ENCODE results near the gene RTP2. TPM values are rescaled to one million over a fixed set of nuclear protein-coding genes. Genes with fewer than 3 reads are reported as not detected.

The RTP2 gene
- total RNA-seq, 1 experiment from 2014 or later: not detected

DNA sequence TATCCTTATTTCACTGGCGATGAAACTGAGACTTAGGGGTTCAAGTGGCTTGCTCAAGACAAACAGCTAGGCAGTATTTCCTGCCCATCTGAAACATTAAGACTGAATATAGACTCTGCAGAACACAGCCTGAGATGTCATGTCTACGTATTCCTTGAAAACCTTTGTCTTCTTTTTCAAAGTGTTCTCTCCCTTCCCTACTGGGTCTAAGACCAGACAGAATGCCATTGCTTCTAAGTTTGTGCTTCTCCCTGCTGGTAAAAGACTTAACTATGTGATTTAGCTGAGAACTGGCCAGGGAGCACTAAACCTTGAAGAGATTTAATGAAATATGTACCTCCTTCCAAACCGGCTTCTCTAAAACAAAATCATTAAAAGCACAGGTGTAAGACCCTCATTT is 33.0 kb upstream of the RTP2 start:
- Histone ChIP-seq H3K27me3 (replicated peaks) (no peaks in the 10 kb centered on the region), H3K4me1 (replicated peaks) (peaks cover 31% of the 10 kb centered on the region), H3K36me3 (peaks cover 23% of the 10 kb centered on the region), H3K4me3 (no peak overlapping the region), H3K27ac (no peak overlapping the region), H3K9me3 (replicated peaks) (no peaks in the 10 kb centered on the region)
- no peak for DNase-seq (ENCODE audit: low read depth in 1 of 2, low spot score in 2 of 2)

DNA sequence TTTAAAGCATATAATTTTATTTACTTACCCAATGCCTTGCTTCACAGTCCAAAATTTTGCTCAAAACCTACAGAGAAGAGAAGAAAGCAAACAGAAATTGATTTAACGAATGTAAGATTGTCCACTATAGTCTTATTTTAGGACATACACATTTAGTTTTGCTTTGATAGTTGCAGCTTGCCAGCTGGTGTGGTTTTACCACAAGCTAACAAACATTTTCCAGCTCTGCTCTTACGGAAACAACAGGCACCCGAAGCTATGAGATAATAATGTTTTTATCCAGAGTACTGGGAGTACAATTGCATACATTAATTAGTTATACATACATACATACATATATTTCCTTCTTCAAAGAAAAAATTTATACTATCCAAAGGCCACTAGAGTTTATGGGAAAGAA is 32.5 kb upstream of the RTP2 start:
- Histone ChIP-seq H3K27me3 (replicated peaks) (no peaks in the 10 kb centered on the region), H3K27ac (no peak overlapping the region), H3K36me3 (peaks cover 28% of the 10 kb centered on the region), H3K4me1 (replicated peaks) (peaks cover 27% of the 10 kb centered on the region), H3K9me3 (replicated peaks) (no peaks in the 10 kb centered on the region), H3K4me3 (no peak overlapping the region)
- no peak for DNase-seq (ENCODE audit: low read depth in 1 of 2, low spot score in 2 of 2)

DNA sequence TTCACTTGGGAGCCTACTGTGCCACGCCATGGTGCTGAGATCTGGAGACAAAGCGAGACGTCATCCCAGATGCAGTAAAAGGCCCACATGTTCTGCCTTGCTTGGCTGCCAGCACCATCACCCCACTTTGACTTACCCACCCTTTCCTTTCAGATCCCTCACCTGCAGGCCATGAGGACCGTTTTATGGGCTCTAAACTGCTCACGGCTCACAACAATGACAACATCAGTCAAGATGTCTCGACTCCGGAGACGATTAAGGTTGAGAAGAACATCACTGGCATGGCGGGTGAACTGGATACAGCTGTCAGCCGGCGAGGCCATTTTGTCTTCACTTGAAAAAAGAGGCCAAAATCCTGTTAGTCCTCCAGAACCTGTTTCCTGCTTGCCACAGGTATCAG is 31.0 kb upstream of the RTP2 start:
- H3K36me3 ChIP-seq: peaks cover 37% of the 10 kb centered on the region
- H3K4me3 ChIP-seq: no peak overlapping the region
- H3K4me1 ChIP-seq (replicated peaks): peaks cover 17% of the 10 kb centered on the region

DNA sequence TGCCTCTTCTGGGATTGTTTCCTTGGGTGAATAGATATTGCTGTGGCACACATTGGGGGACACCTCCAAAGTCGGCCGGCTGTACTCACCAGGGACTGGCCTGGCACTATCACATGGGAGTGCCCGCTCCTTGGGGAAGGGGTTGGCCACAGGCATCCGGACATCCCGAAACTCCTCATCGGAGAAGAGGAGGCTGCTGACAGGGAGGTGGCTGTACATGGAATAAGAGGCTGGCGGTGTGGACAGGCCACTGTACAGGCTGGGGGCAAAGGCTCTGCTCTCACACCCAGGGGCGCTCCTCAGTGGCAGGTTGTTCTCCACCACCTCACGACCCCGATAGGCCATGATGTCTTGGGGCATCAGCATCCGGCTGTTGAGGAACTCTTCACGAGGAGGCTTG is 27.2 kb upstream of the RTP2 start:
- no peak overlapping the region for H3K27ac ChIP-seq
- no peaks in the 10 kb centered on the region for H3K4me1 ChIP-seq (replicated peaks)
- H3K9me3 ChIP-seq (replicated peaks): no peaks in the 10 kb centered on the region
- H3K36me3 ChIP-seq: peaks cover 51% of the 10 kb centered on the region
- no peak for DNase-seq (ENCODE audit: low read depth in 1 of 2, low spot score in 2 of 2)
- no peak overlapping the region for H3K4me3 ChIP-seq
- no peaks in the 10 kb centered on the region for H3K27me3 ChIP-seq (replicated peaks)

More for the DNA sequence above, 31.0 kb upstream of the RTP2 start:
- H3K9me3 ChIP-seq (replicated peaks): no peaks in the 10 kb centered on the region
- no peaks in the 10 kb centered on the region for H3K27me3 ChIP-seq (replicated peaks)
- DNase-seq (ENCODE audit: low read depth in 1 of 2, low spot score in 2 of 2): no peak
- H3K27ac ChIP-seq: no peak overlapping the region

DNA sequence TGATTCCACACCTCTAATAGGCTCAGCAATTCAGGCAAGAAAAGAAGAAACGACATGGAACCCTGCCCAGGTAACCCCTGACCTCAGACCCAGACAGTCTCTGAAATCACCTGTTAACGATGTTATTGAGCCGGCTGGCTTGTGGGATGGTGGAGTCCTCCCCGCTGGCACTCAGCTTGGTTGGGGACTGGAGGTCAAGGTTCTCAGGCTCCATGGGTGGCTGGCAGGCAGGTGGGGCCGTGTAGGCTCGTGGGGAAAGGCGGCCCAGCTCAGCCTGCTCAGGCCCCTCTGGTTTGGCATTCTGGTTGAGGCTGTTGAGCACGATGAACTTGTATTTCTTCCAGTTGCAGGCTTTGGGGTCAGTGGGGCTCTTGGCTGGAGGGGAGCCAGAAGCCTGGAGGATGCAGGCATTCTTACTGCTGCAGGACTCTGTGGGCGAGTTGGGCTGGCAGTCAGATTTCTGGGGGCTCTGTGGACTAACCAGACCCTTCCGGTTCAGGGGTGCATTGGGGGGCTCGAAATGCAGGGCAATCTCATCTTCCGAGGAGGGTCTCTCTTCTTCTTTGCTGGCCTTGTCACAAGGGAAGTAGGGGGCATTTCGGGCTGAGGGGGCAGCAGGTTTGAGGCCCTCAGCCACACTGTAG is 26.7 kb upstream of the RTP2 start:
- H3K9me3 ChIP-seq (replicated peaks): no peaks in the 10 kb centered on the region
- no peak for DNase-seq (ENCODE audit: low read depth in 1 of 2, low spot score in 2 of 2)
- no peaks in the 10 kb centered on the region for H3K4me1 ChIP-seq (replicated peaks)
- H3K36me3 ChIP-seq: peaks cover 52% of the 10 kb centered on the region
- no peak overlapping the region for H3K4me3 ChIP-seq
- H3K27me3 ChIP-seq (replicated peaks): no peaks in the 10 kb centered on the region
- no peak overlapping the region for H3K27ac ChIP-seq

DNA sequence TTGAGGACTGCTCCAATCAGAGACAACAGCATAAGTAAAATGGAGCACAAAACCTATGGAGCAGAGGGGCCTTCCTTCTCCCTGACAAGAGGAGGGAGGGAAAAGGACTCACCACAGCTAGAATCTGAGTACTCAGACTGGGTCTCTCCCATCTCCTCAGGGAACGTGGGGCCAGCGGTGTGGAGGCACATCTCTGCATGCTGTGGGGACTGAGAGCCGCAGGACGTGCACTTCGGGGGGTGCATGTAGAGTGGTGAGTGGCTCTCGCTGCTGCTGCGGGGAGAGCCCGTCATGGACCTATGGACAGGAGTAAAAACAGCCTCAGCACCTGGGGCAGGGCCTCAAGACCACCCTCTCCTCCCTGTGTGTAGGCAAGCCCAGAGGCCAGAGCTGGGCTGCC is 25.9 kb upstream of the RTP2 start:
- no peak for DNase-seq (ENCODE audit: low read depth in 1 of 2, low spot score in 2 of 2)
- Histone ChIP-seq H3K4me3 (no peak overlapping the region), H3K27me3 (replicated peaks) (no peaks in the 10 kb centered on the region), H3K36me3 (peaks cover 49% of the 10 kb centered on the region), H3K9me3 (replicated peaks) (no peaks in the 10 kb centered on the region), H3K27ac (no peak overlapping the region), H3K4me1 (replicated peaks) (no peaks in the 10 kb centered on the region)

DNA sequence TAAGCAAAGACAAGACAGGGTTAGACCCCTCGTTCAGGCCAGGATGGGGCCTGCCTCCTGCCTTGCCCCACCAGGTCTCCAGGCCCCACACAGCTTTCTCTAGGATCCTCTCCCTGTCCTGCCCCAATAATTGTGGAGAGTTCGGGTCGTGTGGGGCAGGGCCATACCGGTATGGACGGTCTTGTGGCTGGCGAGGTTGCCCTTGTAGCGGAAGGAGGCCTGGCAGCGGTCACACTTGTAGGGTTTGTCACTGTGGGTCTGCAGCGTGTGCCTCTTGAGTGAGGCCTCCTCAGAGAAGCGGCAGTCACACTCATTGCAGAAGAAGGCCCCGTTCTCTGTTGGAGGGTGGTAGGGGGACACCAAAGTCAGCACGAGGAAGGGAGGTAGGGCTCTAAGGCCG is 24.2 kb upstream of the RTP2 start:
- Histone ChIP-seq H3K27ac (no peak overlapping the region), H3K4me3 (no peak overlapping the region), H3K9me3 (replicated peaks) (no peaks in the 10 kb centered on the region), H3K36me3 (peaks cover 46% of the 10 kb centered on the region), H3K27me3 (replicated peaks) (no peaks in the 10 kb centered on the region), H3K4me1 (replicated peaks) (no peaks in the 10 kb centered on the region)
- DNase-seq (ENCODE audit: low read depth in 1 of 2, low spot score in 2 of 2): no peak

DNA sequence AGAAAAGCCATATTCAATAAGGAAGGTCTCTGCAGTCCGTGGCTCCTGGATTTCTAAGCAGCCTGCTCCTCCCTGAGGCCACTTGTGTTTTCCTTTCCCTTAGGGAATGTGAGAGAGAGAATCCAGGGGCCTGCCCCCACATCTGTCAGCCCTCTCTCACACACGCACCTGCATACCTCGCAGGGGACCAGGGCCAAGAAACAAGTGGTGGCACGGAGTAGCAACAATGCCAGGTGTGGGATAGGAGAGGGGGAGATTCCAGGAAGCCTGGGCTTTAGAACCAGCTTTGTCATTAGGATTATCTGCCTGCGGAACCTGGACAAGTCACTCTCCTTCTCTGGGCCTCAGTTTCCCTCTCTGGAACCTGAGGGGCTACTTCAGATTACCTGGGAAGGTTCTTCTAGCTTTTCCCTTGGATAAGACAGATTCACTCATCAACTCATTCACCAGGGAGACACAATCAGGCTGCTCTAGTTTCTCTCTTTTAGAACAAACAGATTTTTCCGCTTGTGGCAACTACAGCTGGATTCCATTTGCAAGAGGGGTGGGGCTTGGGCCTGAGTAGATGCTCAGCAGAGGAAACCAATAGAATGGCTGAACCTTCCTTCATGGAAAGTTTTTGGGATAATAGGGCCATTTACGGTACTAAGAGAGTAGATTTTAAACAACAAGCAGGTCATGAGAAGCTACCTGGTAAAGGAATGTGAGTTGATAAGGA is 23.5 kb upstream of the RTP2 start:
- Histone ChIP-seq H3K27me3 (replicated peaks) (no peaks in the 10 kb centered on the region), H3K4me3 (no peak overlapping the region), H3K27ac (no peak overlapping the region), H3K4me1 (replicated peaks) (no peaks in the 10 kb centered on the region), H3K36me3 (peaks cover 39% of the 10 kb centered on the region), H3K9me3 (replicated peaks) (no peaks in the 10 kb centered on the region)
- DNase-seq (ENCODE audit: low read depth in 1 of 2, low spot score in 2 of 2): no peak

DNA sequence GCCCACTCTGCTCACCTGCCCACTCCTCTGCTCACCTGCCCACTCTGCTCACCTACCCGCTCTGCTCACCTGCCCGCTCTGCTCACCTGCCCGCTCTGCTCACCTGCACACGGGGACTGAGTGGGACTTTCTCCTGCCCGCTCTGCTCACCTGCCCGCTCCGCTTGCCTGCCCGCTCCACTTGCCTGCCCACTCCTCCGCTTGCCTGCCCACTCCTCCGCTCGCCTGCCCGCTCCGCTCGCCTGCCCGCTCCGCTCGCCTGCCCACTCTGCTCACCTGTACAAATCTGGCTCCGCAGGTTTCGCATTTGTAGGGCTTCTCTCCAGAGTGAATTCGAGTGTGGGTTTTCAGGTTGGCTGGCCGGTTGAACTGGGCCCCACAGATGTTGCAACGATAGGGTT is 22.9 kb upstream of the RTP2 start:
- Histone ChIP-seq H3K4me1 (replicated peaks) (no peaks in the 10 kb centered on the region), H3K27ac (no peak overlapping the region), H3K9me3 (replicated peaks) (no peaks in the 10 kb centered on the region), H3K4me3 (no peak overlapping the region), H3K27me3 (replicated peaks) (no peaks in the 10 kb centered on the region), H3K36me3 (peaks cover 33% of the 10 kb centered on the region)
- DNase-seq (ENCODE audit: low read depth in 1 of 2, low spot score in 2 of 2): no peak

DNA sequence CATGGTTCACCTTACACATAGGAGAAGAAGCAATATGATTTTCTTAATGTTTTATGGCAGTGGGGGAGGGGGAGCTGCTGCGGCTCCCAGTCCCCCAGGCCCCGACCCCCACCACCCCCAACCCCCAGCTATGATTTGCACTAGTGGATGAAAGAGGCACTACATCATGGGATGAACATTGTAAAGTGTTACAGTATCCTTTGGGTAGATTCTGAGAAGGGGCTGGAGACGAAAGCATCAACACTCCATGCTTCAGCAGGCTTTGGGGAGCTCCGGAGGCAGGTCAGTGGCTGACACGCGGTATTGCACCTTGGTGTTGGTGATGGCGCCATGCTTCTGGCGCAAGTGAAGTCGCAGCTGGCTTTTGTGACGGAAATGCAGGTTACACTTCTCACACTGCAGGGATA is 19.9 kb upstream of the RTP2 start:
- no peaks in the 10 kb centered on the region for H3K4me1 ChIP-seq (replicated peaks)
- H3K27me3 ChIP-seq (replicated peaks): no peaks in the 10 kb centered on the region
- no peaks in the 10 kb centered on the region for H3K9me3 ChIP-seq (replicated peaks)
- H3K27ac ChIP-seq: no peak overlapping the region
- no peak overlapping the region for H3K4me3 ChIP-seq
- no peak for DNase-seq (ENCODE audit: low read depth in 1 of 2, low spot score in 2 of 2)
- H3K36me3 ChIP-seq: peaks cover 15% of the 10 kb centered on the region

DNA sequence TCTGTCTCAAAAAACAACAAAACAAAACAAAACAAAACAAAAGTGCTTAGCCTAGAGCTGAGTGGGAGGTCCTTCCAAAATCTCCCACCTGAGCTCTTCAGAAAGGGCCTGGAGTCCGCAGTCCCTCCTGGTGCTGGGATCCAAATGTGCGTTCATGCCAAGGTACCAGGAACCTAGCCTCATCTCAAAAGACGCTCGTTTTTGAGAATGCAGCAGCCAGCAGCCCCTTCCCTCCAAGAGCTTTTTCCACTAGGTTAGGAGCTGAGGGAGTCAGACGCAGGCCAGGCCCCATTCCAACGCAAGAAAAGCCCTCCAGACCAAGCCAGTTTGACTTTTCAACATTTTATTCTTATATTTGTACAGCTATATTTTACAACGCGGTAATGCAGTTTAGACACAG is 18.7 kb upstream of the RTP2 start:
- Histone ChIP-seq H3K27me3 (replicated peaks) (no peaks in the 10 kb centered on the region), H3K4me1 (replicated peaks) (no peaks in the 10 kb centered on the region), H3K27ac (no peak overlapping the region), H3K4me3 (no peak overlapping the region), H3K9me3 (replicated peaks) (no peaks in the 10 kb centered on the region), H3K36me3 (peaks cover 15% of the 10 kb centered on the region)
- DNase-seq (ENCODE audit: low read depth in 1 of 2, low spot score in 2 of 2): no peak

DNA sequence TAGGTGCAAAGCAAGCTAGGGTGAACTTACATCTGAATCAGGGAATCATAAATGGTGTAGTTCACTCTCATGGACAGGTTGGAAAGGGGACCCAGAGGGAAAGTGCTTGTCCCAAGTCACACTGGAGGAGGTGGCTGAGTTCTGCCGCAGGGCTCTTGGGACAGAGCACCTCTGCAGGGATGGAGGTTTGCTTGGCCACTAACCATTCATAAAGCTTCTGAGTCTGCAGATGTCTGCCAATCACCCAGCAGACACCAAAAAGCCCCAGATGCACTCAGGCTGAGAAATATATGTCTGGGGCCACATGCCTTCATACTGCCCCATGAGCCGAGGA is 17.9 kb upstream of the RTP2 start:
- no peaks in the 10 kb centered on the region for H3K9me3 ChIP-seq (replicated peaks)
- DNase-seq (ENCODE audit: low read depth in 1 of 2, low spot score in 2 of 2): no peak
- H3K4me1 ChIP-seq (replicated peaks): no peaks in the 10 kb centered on the region
- no peaks in the 10 kb centered on the region for H3K27me3 ChIP-seq (replicated peaks)
- no peak overlapping the region for H3K4me3 ChIP-seq
- H3K27ac ChIP-seq: no peak overlapping the region
- H3K36me3 ChIP-seq: peaks cover 12% of the 10 kb centered on the region

DNA sequence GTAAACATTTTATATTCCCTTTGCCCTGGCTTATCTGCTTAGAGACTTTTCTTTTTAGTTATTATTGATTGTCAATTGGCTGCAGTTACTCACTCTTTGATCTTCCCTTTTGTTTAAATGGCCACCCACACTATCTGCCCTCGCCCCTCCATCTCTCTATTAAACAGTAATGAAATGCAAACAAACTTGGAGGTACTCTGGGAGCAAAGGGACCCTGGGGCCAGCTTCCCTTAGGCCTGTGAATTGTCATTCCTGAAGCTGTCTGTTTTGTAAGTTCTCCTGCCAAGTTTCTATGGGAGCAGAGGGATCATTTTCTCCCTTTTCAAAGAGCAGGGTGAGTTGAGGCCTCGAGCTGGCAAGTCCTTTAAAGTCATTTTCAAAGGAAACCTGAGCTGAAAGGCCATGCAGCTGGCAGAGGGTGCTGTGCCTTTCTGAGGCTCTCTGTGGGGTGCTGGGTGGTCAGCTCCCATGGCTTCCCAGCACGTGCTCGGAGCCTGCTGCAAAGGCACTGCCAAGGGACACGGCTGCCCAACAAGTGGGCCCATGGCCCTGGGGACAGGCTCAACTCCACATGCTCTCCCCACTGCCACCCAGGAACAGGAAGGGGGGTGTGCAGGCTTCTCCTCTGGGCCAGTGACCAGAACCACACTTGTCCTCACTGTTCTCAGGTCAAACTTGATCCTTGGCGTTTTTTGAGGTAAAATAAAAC is 17.4 kb upstream of the RTP2 start:
- H3K36me3 ChIP-seq: peaks cover 9% of the 10 kb centered on the region
- no peaks in the 10 kb centered on the region for H3K9me3 ChIP-seq (replicated peaks)
- no peak for DNase-seq (ENCODE audit: low read depth in 1 of 2, low spot score in 2 of 2)
- no peak overlapping the region for H3K4me3 ChIP-seq
- no peaks in the 10 kb centered on the region for H3K4me1 ChIP-seq (replicated peaks)
- no peak overlapping the region for H3K27ac ChIP-seq
- H3K27me3 ChIP-seq (replicated peaks): no peaks in the 10 kb centered on the region

DNA sequence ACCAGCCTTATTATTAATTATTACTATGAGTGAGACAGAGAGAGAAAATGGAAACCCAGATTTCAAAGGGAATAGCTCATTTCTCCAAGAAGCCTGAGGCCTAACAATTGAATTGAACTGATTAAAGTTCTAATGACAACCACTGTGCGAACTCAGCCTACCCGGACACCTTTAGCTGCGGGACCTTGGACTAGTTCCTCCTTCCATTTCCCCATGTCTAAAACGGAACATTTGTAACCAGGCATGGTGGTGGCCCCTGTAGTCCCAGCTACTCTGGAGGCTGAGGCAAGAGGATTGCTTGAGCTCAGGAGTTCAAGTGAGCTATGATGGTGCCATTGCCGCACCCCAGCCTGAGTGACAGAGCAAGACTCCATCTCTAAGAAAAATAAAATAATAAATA is 16.4 kb upstream of the RTP2 start:
- Histone ChIP-seq H3K4me3 (no peak overlapping the region), H3K36me3 (peaks cover 6% of the 10 kb centered on the region; the same call in 1 of the 2 replicates), H3K4me1 (replicated peaks) (no peaks in the 10 kb centered on the region; the same call in 1 of the 2 replicates), H3K9me3 (replicated peaks) (peaks cover 4% of the 10 kb centered on the region; the same call in 1 of the 2 replicates), H3K27me3 (replicated peaks) (no peaks in the 10 kb centered on the region), H3K27ac (no peak overlapping the region)
- DNase-seq (ENCODE audit: low read depth in 1 of 2, low spot score in 2 of 2): no peak

Measured in SJSA1 (cell line).